ENCODE results near the gene SMARCB1. TPM values are rescaled to one million over a fixed set of nuclear protein-coding genes. Genes with fewer than 3 reads are reported as not detected.

Gene SMARCB1
- polyA plus RNA-seq, result 3.8 and 4.0 TPM in 2 replicates

GRCh38 chr22:23786752-23787599 is at the start of gene SMARCB1:
Gene SMARCB1 (plus strand): TSS chr22:23786966. CDS start chr22:23787170, 204 bp downstream.

GRCh38 chr22:23750714-23751440 is 35.9 kb upstream of the SMARCB1 start, which contains the start of gene ZNF70:
Gene ZNF70 (minus strand): TSS chr22:23751112. CDS start chr22:23745140, 5,972 bp downstream.

DNA sequence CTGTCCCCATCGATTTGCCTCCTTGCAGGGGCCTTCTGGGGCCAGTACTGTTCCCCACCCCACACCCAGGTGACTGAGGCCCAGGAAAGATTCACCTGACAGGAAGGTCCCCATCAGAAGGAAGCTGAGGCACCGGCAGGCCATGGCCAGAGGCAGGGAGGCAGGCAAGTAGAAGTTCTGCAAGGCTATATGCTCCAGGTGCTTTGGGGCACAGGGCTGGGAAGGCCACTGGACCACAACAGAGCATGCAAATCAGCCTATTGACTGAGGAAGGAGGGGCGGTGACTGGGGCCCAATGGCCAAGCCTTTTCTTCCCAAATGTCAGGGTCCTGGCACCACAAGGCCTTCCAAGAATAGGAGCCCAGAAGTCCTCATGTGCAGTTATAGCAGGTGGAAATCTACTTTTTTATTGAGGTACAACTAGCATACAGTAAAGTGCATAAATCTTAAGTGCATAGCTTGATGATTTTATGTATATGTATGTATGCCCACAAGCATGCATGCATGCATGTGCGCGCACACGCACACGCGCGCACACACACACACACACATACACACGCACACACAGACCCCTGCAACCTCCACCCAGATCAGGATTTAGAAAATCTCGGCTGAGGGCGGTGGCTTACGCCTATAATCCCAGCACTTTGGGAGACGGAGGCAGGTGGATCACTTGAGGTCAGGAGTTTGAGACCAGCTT is 32.4 kb upstream of the SMARCB1 start, which contains the start of gene VPREB3:
Gene VPREB3, minus strand, starts transcription at position 206 of the 700 bp plus-strand sequence. Its CDS starts 62 bp downstream, at position 144.

DNA sequence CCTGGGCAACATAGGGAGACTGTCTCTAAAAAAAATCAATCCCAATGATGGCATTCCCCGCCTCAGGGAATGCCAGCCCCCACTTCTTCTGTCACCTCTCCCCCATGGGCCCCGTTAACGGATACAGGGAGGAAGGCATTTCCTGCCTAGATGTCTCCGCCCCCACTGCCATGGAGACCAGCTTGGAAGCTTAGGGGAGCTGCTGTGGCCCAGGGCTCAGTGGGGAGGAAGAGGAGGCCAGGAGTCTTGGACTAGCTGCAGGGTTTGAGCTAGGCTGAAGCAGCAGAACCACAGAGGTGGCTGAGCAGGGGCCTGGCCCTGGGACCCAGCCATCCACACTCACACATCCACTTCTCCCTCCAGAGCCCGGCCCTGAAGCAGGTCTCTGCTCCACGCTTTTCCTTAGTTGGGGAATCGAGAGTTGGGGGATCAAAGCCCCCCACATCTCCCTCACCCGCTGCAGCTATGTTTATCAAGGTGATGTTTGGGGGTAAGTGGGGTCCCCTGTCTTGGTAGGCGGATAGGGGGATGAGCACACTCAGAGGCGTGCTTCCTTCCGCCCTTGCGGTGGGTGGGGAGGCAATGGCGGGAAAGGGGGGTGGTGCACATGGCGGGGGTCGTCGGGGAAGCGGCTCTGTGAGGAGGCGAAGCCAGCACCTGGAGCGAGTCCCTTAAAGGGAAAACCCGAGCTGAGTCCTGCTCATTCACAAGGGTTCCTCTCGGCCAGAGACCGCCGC is 23.8 kb upstream of the SMARCB1 start, which contains the start of gene C22orf15:
Gene C22orf15, plus strand, starts transcription at position 149 of the 737 bp plus-strand sequence. Its CDS starts 317 bp downstream, at position 466.

DNA sequence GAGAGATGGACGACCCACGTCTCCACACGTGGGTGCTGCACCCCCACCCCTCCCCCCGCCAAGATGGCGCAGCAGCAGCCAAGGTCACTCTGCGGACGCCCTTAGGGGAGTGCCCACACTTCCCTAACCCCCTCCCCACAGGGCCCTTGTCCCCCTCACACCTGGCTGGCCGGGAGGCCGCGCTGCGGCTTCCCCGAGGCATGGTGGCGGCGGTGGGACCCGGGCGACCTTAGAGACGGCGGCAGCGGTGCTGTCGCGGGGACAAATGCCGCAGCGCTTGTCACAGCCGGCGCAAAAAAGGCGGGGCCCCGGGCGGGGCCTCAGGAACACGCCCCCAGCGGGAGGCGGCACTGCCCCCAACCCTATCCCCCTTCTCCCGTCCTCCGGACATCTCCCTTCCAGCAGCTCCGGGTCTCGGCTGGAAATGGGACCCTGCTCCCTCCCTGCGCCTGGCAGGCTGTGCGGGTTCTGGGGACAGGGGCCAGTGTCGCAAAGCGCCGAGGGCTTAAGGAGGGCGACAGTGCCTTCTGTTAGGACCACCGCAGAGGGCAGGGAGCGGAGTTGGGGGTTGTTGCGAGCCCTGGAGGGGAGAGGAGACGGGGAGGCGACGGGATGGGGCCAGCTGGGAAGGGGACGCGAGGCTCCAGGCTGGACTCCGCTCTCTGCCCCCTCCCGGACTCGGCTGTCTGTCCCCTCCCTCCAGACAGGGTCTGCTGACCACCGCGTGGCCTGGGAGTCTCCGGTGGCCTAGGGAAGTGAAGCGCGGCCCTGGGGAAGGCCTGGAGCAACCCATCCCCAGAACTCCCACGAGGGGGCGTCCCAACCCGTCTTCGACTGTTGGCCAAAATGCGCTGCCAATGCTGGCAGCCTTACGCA is 18.9 kb upstream of the SMARCB1 start, which contains the start of gene CHCHD10:
Gene CHCHD10, minus strand, starts transcription at position 300 of the 876 bp plus-strand sequence. Its CDS starts 98 bp downstream, at position 202.

DNA sequence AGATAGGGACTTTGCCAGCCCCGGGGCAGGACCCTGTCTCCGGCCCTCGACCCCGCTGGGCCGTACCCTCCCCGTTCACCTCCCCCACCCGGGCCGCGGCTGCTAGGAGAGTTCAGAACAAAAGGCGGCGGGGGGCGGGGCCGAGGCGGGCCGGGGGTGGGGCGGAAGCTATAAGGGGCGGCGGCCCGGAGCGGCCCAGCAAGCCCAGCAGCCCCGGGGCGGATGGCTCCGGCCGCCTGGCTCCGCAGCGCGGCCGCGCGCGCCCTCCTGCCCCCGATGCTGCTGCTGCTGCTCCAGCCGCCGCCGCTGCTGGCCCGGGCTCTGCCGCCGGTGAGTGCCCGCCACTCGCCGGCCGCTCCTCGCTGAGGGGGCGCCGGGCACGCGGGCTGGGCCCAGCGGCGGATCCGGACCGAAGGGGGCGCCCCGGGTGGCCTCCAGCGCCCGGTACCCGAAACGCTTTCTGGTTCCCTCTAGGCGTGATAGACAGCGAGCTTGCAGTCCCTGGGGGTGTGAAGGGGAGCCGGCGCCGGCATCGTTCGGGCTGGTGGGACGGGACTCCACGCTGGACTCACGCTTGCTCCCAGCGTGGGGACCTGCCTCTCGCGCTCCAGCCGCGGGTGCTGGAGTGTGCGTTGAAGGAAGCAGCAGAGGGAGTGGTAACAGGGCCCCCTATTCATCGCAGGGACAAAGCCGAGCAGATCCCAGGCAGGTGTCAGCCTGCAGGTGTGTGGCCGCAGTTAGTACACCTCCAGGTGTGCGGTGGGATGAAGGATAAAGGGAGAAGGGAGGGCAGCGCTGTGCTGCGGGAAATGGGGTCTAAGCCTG is 13.9 kb upstream of the SMARCB1 start, which contains the start of gene MMP11:
Gene MMP11, plus strand, starts transcription at position 201 of the 825 bp plus-strand sequence. Its CDS starts 22 bp downstream, at position 223.

GRCh38 chr22:23838681-23839468 is 52.1 kb downstream of the SMARCB1 start, which contains the start of gene DERL3:
Gene DERL3 (minus strand): TSS chr22:23839006. CDS start chr22:23838987, 19 bp downstream.

DNA sequence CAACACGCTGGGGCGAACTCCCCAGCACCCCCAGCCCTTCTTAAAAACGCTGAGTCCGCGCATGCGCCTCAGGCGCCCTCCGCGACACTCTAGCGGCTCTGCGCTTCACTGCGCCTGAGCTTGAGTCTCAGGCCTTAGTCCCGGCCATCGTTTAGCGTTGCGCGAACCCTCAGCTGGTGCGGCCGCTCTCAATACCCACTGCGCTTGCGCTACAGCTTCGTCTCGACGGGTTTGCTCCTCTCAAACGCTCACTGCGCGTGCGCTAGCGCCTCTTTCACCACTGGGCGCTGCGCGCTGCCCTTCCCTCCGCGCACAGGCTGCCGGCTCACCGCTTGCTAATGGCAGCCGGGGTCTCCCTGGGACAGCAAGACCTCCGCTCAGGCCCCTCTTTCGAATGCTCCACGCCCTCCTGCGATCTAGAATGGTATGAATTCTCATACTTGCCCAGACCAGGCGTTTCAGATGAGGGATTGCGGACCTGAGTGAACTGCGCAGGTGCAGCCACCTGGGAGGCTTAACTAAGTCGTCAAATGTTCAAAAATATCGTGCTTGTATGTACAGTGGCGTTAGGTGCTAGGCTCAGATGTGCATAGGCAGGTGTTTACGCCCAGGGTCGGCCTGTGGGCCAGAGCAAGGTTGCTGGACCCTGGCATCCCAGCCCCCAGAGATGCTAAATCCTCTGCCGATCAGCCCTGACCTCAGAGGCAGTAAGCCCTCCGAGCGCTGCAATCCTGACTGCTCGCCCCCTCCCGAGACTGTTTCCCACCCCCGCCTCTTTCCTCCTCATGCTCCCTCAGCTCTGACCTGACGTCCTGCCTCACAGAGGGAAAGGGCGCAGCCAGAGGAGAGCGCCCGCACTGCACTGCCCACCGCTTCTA is 71.1 kb downstream of the SMARCB1 start, which contains the start of gene SLC2A11:
Gene SLC2A11, plus strand, starts transcription at position 270 of the 878 bp plus-strand sequence. Its CDS starts 125 bp downstream, at position 395.

Other genes with a start within 250 kb of the SMARCB1 start
- gene IGLL1, start 206.7 kb upstream of the SMARCB1 start, polyA plus RNA-seq, result not detected in 2 replicates
- not detected in 2 replicates for gene DRICH1, start 154.6 kb upstream of the SMARCB1 start, polyA plus RNA-seq
- not detected in 2 replicates for gene RGL4, start 96.0 kb upstream of the SMARCB1 start, polyA plus RNA-seq
- 0.15 TPM in 1 of 2 replicates, not detected in the other for gene ZNF70, start 35.9 kb upstream of the SMARCB1 start, polyA plus RNA-seq
- 1.2 and 6.7 TPM in 2 replicates for gene VPREB3, start 32.5 kb upstream of the SMARCB1 start, polyA plus RNA-seq
- gene C22orf15, start 24.0 kb upstream of the SMARCB1 start, polyA plus RNA-seq, result not detected in 2 replicates
- 148 and 429 TPM in 2 replicates for gene CHCHD10, start 19.0 kb upstream of the SMARCB1 start, polyA plus RNA-seq
- 0.58 TPM in 1 of 2 replicates, not detected in the other for gene MMP11, start 14.1 kb upstream of the SMARCB1 start, polyA plus RNA-seq
- 2.3 and 2.5 TPM in 2 replicates for gene DERL3, start 52.0 kb downstream of the SMARCB1 start, polyA plus RNA-seq
- gene SLC2A11, start 70.9 kb downstream of the SMARCB1 start, polyA plus RNA-seq, result 8.0 and 15.6 TPM in 2 replicates
- gene MIF, start 107.4 kb downstream of the SMARCB1 start, polyA plus RNA-seq, result 520 and 694 TPM in 2 replicates
- gene GSTT2B, start 174.2 kb downstream of the SMARCB1 start, polyA plus RNA-seq, result 5.1 TPM in 1 of 2 replicates, not detected in the other
- 1.4 and 2.6 TPM in 2 replicates for gene DDTL, start 179.9 kb downstream of the SMARCB1 start, polyA plus RNA-seq
- gene DDT, start 187.5 kb downstream of the SMARCB1 start, polyA plus RNA-seq, result 73.3 and 78.1 TPM in 2 replicates
- gene GSTT2, start 193.2 kb downstream of the SMARCB1 start, polyA plus RNA-seq, result 0.43 TPM in 1 of 2 replicates, not detected in the other
- gene GSTT4, start 218.5 kb downstream of the SMARCB1 start, polyA plus RNA-seq, result not detected in 2 replicates
- 8.3 and 9.0 TPM in 2 replicates for gene CABIN1, start 224.3 kb downstream of the SMARCB1 start, polyA plus RNA-seq